WTC11 (cell line): ENCODE data around the gene PHLPP1. TPM values are rescaled to one million over a fixed set of nuclear protein-coding genes. Genes with fewer than 3 reads are reported as not detected.

ENCODE experiments used
- ATAC-seq: fragments of 200-7000 bp; cut with Tn5 transposase; 2 replicates; pipeline ENCODE4 v1.10.0; 2021; ENCODE audit warnings: mild to moderate bottlenecking, moderate library complexity
- CTCF ChIA-PET: fragments of 300-600 bp; sonication (Branson Sonifier 250); formaldehyde crosslinking; loops from one replicate; lab custom pipeline; 2021; ENCODE audit warnings: antibody characterized with exemption; lab: Charles Lee
- POLR2A ChIA-PET: fragments of 350-600 bp; sonication (Branson Sonifier 250); formaldehyde crosslinking; loops from one replicate; lab custom pipeline; 2021; ENCODE audit warnings: antibody characterized with exemption; lab: Charles Lee
- DNase-seq: peaks from one replicate; pipeline ENCODE4 v3.0.0; 2021; ENCODE audit warnings: low spot score
- H3K27ac Mint-ChIP-seq: 2 replicates; pipeline ENCODE4 v1.8.0; 2021; ENCODE audit warnings: mixed read lengths
- H3K27me3 Mint-ChIP-seq: 2 replicates; pipeline ENCODE4 v1.8.0; 2021; ENCODE audit warnings: low read depth, mild to moderate bottlenecking, moderate library complexity, mixed read lengths
- H3K36me3 Mint-ChIP-seq: 2 replicates; pipeline ENCODE4 v1.8.0; 2021; ENCODE audit warnings: mixed read lengths
- H3K4me1 Mint-ChIP-seq: 2 replicates; pipeline ENCODE4 v1.8.0; 2022; ENCODE audit warnings: mixed read lengths
- H3K4me3 Mint-ChIP-seq: 2 replicates; pipeline ENCODE4 v1.8.0; 2021; ENCODE audit warnings: mild to moderate bottlenecking, moderate library complexity, mixed read lengths
- H3K9me3 Mint-ChIP-seq: 2 replicates; pipeline ENCODE4 v1.8.0; 2021; ENCODE audit warnings: mixed read lengths
- CREB1 ChIP-seq: sonication (generic); formaldehyde crosslinking; IDR thresholded peaks from 2 replicates; pipeline ENCODE4 v1.8.0; 2023; ENCODE audit warnings: mild to moderate bottlenecking, missing genetic modification reagents
- CREM ChIP-seq: sonication (generic); formaldehyde crosslinking; IDR thresholded peaks from 2 replicates; pipeline ENCODE4 v1.8.1; 2022; ENCODE audit warnings: mild to moderate bottlenecking, missing genetic modification reagents, moderate library complexity
- ESRRA ChIP-seq: sonication (generic); formaldehyde crosslinking; IDR thresholded peaks from 2 replicates; pipeline ENCODE4 v1.8.1; 2022; ENCODE audit warnings: mild to moderate bottlenecking, missing genetic modification reagents, borderline replicate concordance
- FOXP1 ChIP-seq: sonication (generic); formaldehyde crosslinking; IDR thresholded peaks from 2 replicates; pipeline ENCODE4 v1.8.0; 2022; ENCODE audit warnings: missing genetic modification reagents, mild to moderate bottlenecking, moderate library complexity, borderline replicate concordance
- JUN ChIP-seq: sonication (generic); formaldehyde crosslinking; IDR thresholded peaks from 2 replicates; pipeline ENCODE4 v1.8.0; 2023; ENCODE audit warnings: mild to moderate bottlenecking, missing genetic modification reagents
- TEAD4 ChIP-seq: sonication (generic); formaldehyde crosslinking; IDR thresholded peaks from 2 replicates; pipeline ENCODE4 v1.8.0; 2022; ENCODE audit warnings: mild to moderate bottlenecking, missing genetic modification reagents
- ZBTB21 ChIP-seq: sonication (generic); formaldehyde crosslinking; IDR thresholded peaks from 2 replicates; pipeline ENCODE4 v1.8.1; 2023; ENCODE audit warnings: mild to moderate bottlenecking, missing genetic modification reagents, borderline replicate concordance
- ZNF121 ChIP-seq: sonication (generic); formaldehyde crosslinking; IDR thresholded peaks from 2 replicates; pipeline ENCODE4 v1.8.0; 2023; ENCODE audit warnings: missing genetic modification reagents
- ZNF219 ChIP-seq: sonication (generic); formaldehyde crosslinking; IDR thresholded peaks from 2 replicates; pipeline ENCODE4 v1.8.0; 2023; ENCODE audit warnings: missing genetic modification reagents, mild to moderate bottlenecking, borderline replicate concordance
- ZNF263 ChIP-seq: sonication (generic); formaldehyde crosslinking; IDR thresholded peaks from 2 replicates; pipeline ENCODE4 v1.8.1; 2022; ENCODE audit warnings: low read depth, mild to moderate bottlenecking, moderate library complexity, missing genetic modification reagents
- total RNA-seq: library from RNA; stranded (reverse); gene quantifications from 3 replicates; pipeline ENCODE4 v1.2.3, GENCODE V29; 2021
- TF ChIP-seq, protein P1 (sequence below): fragments of 250-450 bp; sonication (Bioruptor Pico); IDR thresholded peaks from 2 replicates; pipeline ENCODE4 v2.1.2; 2022; ENCODE audit warnings: mild to moderate bottlenecking, moderate library complexity
- TF ChIP-seq, protein P2 (sequence below): fragments of 250-450 bp; sonication (Bioruptor Pico); IDR thresholded peaks from 2 replicates; pipeline ENCODE4 v1.8.0; 2021; ENCODE audit warnings: mild to moderate bottlenecking
- TF ChIP-seq, protein P3 (sequence below): sonication (generic); formaldehyde crosslinking; IDR thresholded peaks from 2 replicates; pipeline ENCODE4 v1.8.0; 2022; ENCODE audit warnings: mild to moderate bottlenecking, missing genetic modification reagents
- TF ChIP-seq, protein P4 (sequence below): fragments of 250-450 bp; sonication (Bioruptor Pico); IDR thresholded peaks from 2 replicates; pipeline ENCODE4 v1.9.0; 2021; ENCODE audit warnings: mild to moderate bottlenecking
- TF ChIP-seq, protein P5 (sequence below): sonication (generic); formaldehyde crosslinking; IDR thresholded peaks from 2 replicates; pipeline ENCODE4 v1.8.1; 2022; ENCODE audit warnings: missing genetic modification reagents, borderline replicate concordance
- TF ChIP-seq, protein P6 (sequence below): fragments of 250-450 bp; sonication (Bioruptor Pico); IDR thresholded peaks from 2 replicates; pipeline ENCODE4 v1.9.0; 2021; ENCODE audit warnings: moderate library complexity, mild to moderate bottlenecking, inconsistent platforms, borderline replicate concordance
- TF ChIP-seq, protein P7 (sequence below): fragments of 250-450 bp; sonication (Bioruptor Pico); IDR thresholded peaks from 2 replicates; pipeline ENCODE4 v1.9.0; 2021; ENCODE audit warnings: mild to moderate bottlenecking, borderline replicate concordance

Gene PHLPP1
- total RNA-seq, 1 experiment from 2014 or later, result 52.0 TPM

DNA sequence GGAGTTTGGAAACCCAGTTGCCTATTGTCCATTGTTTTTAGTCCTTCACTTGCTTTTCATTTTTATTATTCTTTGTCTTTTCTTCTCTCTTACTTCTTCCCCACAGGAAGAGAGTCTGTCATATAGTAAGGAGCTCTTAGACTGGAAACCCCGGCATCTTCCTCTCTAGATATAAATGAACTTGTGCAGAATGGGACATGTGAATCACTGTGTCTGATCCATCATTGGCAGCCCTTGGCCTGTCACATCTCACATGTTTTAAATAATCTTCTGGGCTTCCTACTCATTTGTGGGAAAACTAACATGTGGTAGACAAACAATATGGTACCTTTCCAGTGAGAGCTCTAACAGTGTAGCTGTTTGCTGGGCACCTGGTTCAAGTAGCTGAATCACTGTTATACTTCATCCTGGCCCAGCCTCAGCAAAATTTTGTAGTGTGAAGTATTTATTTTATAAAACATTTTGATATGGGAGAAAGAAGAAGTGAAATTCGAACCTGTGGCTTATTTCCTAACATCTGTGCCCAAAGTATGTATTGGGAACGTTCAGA, 112.8 kb downstream of the PHLPP1 start:
- no peaks in the 10 kb centered on the region for H3K27me3 Mint-ChIP-seq
- ATAC-seq (no peak), DNase-seq (no peak)
- ChIA-PET CTCF (interaction anchor here (0.8 kb wide), 1 partner anchor 14 kb away, joined by 3 read pairs; no protein-coding TSS in a partner anchor), POLR2A (no interaction called here)
- H3K9me3 Mint-ChIP-seq, result no peaks in the 10 kb centered on the region
- H3K36me3 Mint-ChIP-seq, result peaks cover 11% of the 10 kb centered on the region
- H3K27ac Mint-ChIP-seq, result no peak overlapping the region; the same call in 1 of the 2 replicates
- H3K4me1 Mint-ChIP-seq, result peaks cover 71% of the 10 kb centered on the region
- no peak for TF ChIP-seq TEAD4 (CRISPR knock-in tag)
- TF ChIP-seq, protein P1, sequence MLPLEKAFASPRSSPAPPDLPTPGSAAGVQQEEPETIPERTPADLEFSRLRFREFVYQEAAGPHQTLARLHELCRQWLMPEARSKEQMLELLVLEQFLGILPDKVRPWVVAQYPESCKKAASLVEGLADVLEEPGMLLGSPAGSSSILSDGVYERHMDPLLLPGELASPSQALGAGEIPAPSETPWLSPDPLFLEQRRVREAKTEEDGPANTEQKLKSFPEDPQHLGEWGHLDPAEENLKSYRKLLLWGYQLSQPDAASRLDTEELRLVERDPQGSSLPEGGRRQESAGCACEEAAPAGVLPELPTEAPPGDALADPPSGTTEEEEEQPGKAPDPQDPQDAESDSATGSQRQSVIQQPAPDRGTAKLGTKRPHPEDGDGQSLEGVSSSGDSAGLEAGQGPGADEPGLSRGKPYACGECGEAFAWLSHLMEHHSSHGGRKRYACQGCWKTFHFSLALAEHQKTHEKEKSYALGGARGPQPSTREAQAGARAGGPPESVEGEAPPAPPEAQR (CRISPR knock-in tag), result no peak
- no peak for TF ChIP-seq CREM (CRISPR knock-in tag)
- TF ChIP-seq, protein P2, sequence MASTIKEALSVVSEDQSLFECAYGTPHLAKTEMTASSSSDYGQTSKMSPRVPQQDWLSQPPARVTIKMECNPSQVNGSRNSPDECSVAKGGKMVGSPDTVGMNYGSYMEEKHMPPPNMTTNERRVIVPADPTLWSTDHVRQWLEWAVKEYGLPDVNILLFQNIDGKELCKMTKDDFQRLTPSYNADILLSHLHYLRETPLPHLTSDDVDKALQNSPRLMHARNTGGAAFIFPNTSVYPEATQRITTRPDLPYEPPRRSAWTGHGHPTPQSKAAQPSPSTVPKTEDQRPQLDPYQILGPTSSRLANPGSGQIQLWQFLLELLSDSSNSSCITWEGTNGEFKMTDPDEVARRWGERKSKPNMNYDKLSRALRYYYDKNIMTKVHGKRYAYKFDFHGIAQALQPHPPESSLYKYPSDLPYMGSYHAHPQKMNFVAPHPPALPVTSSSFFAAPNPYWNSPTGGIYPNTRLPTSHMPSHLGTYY (CRISPR knock-in tag), result no peak
- TF ChIP-seq, protein P3, sequence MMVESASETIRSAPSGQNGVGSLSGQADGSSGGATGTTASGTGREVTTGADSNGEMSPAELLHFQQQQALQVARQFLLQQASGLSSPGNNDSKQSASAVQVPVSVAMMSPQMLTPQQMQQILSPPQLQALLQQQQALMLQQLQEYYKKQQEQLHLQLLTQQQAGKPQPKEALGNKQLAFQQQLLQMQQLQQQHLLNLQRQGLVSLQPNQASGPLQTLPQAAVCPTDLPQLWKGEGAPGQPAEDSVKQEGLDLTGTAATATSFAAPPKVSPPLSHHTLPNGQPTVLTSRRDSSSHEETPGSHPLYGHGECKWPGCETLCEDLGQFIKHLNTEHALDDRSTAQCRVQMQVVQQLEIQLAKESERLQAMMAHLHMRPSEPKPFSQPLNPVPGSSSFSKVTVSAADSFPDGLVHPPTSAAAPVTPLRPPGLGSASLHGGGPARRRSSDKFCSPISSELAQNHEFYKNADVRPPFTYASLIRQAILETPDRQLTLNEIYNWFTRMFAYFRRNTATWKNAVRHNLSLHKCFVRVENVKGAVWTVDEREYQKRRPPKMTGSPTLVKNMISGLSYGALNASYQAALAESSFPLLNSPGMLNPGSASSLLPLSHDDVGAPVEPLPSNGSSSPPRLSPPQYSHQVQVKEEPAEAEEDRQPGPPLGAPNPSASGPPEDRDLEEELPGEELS (CRISPR knock-in tag), result no peak
- TF ChIP-seq, protein P4, sequence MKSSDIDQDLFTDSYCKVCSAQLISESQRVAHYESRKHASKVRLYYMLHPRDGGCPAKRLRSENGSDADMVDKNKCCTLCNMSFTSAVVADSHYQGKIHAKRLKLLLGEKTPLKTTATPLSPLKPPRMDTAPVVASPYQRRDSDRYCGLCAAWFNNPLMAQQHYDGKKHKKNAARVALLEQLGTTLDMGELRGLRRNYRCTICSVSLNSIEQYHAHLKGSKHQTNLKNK (CRISPR knock-in tag), result no peak
- no peak for TF ChIP-seq ZNF121 (CRISPR knock-in tag)
- TF ChIP-seq, protein P5, sequence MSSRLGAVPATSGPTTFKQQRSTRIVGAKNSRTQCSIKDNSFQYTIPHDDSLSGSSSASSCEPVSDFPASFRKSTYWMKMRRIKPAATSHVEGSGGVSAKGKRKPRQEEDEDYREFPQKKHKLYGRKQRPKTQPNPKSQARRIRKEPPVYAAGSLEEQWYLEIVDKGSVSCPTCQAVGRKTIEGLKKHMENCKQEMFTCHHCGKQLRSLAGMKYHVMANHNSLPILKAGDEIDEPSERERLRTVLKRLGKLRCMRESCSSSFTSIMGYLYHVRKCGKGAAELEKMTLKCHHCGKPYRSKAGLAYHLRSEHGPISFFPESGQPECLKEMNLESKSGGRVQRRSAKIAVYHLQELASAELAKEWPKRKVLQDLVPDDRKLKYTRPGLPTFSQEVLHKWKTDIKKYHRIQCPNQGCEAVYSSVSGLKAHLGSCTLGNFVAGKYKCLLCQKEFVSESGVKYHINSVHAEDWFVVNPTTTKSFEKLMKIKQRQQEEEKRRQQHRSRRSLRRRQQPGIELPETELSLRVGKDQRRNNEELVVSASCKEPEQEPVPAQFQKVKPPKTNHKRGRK (CRISPR knock-in tag), result no peak
- TF ChIP-seq JUN (CRISPR knock-in tag), result no peak
- TF ChIP-seq ESRRA, result no peak
- no peak for TF ChIP-seq FOXP1
- TF ChIP-seq, protein P6, sequence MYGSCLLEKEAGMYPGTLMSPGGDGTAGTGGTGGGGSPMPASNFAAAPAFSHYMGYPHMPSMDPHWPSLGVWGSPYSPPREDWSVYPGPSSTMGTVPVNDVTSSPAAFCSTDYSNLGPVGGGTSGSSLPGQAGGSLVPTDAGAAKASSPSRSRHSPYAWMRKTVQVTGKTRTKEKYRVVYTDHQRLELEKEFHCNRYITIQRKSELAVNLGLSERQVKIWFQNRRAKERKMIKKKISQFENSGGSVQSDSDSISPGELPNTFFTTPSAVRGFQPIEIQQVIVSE, result no peak
- no peak for TF ChIP-seq ZNF263 (CRISPR knock-in tag)
- TF ChIP-seq ZBTB21 (CRISPR knock-in tag), result no peak
- TF ChIP-seq ZNF219 (CRISPR knock-in tag), result no peak
- TF ChIP-seq, protein P7, sequence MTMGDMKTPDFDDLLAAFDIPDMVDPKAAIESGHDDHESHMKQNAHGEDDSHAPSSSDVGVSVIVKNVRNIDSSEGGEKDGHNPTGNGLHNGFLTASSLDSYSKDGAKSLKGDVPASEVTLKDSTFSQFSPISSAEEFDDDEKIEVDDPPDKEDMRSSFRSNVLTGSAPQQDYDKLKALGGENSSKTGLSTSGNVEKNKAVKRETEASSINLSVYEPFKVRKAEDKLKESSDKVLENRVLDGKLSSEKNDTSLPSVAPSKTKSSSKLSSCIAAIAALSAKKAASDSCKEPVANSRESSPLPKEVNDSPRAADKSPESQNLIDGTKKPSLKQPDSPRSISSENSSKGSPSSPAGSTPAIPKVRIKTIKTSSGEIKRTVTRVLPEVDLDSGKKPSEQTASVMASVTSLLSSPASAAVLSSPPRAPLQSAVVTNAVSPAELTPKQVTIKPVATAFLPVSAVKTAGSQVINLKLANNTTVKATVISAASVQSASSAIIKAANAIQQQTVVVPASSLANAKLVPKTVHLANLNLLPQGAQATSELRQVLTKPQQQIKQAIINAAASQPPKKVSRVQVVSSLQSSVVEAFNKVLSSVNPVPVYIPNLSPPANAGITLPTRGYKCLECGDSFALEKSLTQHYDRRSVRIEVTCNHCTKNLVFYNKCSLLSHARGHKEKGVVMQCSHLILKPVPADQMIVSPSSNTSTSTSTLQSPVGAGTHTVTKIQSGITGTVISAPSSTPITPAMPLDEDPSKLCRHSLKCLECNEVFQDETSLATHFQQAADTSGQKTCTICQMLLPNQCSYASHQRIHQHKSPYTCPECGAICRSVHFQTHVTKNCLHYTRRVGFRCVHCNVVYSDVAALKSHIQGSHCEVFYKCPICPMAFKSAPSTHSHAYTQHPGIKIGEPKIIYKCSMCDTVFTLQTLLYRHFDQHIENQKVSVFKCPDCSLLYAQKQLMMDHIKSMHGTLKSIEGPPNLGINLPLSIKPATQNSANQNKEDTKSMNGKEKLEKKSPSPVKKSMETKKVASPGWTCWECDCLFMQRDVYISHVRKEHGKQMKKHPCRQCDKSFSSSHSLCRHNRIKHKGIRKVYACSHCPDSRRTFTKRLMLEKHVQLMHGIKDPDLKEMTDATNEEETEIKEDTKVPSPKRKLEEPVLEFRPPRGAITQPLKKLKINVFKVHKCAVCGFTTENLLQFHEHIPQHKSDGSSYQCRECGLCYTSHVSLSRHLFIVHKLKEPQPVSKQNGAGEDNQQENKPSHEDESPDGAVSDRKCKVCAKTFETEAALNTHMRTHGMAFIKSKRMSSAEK (CRISPR knock-in tag), result no peak
- no peak for TF ChIP-seq CREB1 (CRISPR knock-in tag)
- no peak overlapping the region for H3K4me3 Mint-ChIP-seq
